H9 (cell line): ENCODE data around the gene EPS8. TPM values are rescaled to one million over a fixed set of nuclear protein-coding genes. Genes with fewer than 3 reads are reported as not detected.

Experiments used
- DNase-seq: peaks from one replicate; pipeline ENCODE4 v3.0.0-alpha.2; 2017
- H2AFZ ChIP-seq: one replicate; pipeline ENCODE4 v1.6.1; 2013; ENCODE audit warnings: mild to moderate bottlenecking, low read length, control low read depth, moderate library complexity
- H2AK5ac ChIP-seq: 2 replicates; pipeline ENCODE4 v1.6.1; 2013; ENCODE audit warnings: low read length, control low read depth, mixed read lengths; ENCODE audit not compliant: insufficient read length
- H2BK120ac ChIP-seq: one replicate; pipeline ENCODE4 v1.6.1; 2013; ENCODE audit warnings: low read depth, mild to moderate bottlenecking, low read length, control low read depth, inconsistent platforms; ENCODE audit not compliant: poor library complexity, severe bottlenecking
- H2BK12ac ChIP-seq: 2 replicates; pipeline ENCODE4 v1.6.1; 2013; ENCODE audit warnings: low read length, control low read depth, mixed read lengths, low read depth; ENCODE audit not compliant: insufficient read length
- H2BK15ac ChIP-seq: 2 replicates; pipeline ENCODE4 v1.6.1; 2013; ENCODE audit warnings: low read depth, low read length, control low read depth
- H2BK20ac ChIP-seq: one replicate; pipeline ENCODE4 v1.6.1; 2013; ENCODE audit warnings: low read depth, mild to moderate bottlenecking, low read length, control low read depth, inconsistent platforms; ENCODE audit not compliant: poor library complexity, severe bottlenecking
- H2BK5ac ChIP-seq: 2 replicates; pipeline ENCODE4 v1.6.1; 2013; ENCODE audit warnings: low read length, control low read depth, mixed read lengths; ENCODE audit not compliant: insufficient read length
- H3K14ac ChIP-seq: 2 replicates; pipeline ENCODE4 v1.6.1; 2013; ENCODE audit warnings: low read length, control low read depth; ENCODE audit not compliant: insufficient read depth
- H3K18ac ChIP-seq: 2 replicates; pipeline ENCODE4 v1.6.1; 2013; ENCODE audit warnings: low read depth, mild to moderate bottlenecking, mixed read lengths, low read length, control low read depth; ENCODE audit not compliant: insufficient read length
- H3K23ac ChIP-seq: 2 replicates; pipeline ENCODE4 v1.6.1; 2013; ENCODE audit warnings: low read length, control low read depth, mixed read lengths, low read depth; ENCODE audit not compliant: insufficient read length
- H3K23me2 ChIP-seq: 2 replicates; pipeline ENCODE4 v1.6.1; 2013; ENCODE audit warnings: low read depth, mild to moderate bottlenecking, mixed read lengths, low read length, control low read depth; ENCODE audit not compliant: insufficient read length, poor library complexity, severe bottlenecking
- H3K27ac ChIP-seq: 2 replicates; pipeline ENCODE4 v1.5.1; 2013; ENCODE audit warnings: low read length, control low read depth, mixed read lengths, low read depth; ENCODE audit not compliant: insufficient read length
- H3K27me3 ChIP-seq: 2 replicates; pipeline ENCODE4 v1.6.1; 2013; ENCODE audit warnings: low read length, control low read depth, inconsistent platforms; ENCODE audit not compliant: insufficient read depth
- H3K4ac ChIP-seq: 2 replicates; pipeline ENCODE4 v1.6.1; 2013; ENCODE audit warnings: low read depth, mild to moderate bottlenecking, control low read depth, inconsistent platforms, low read length, moderate library complexity
- H3K4me1 ChIP-seq: 2 replicates; pipeline ENCODE4 v1.6.1; 2013; ENCODE audit warnings: low read length, control low read depth, inconsistent platforms; ENCODE audit not compliant: insufficient read depth
- H3K4me2 ChIP-seq: 2 replicates; pipeline ENCODE4 v1.6.1; 2013; ENCODE audit warnings: low read length, control low read depth, mixed read lengths; ENCODE audit not compliant: insufficient read length, insufficient read depth
- H3K56ac ChIP-seq: 2 replicates; pipeline ENCODE4 v1.6.1; 2013; ENCODE audit warnings: low read depth, mild to moderate bottlenecking, mixed read lengths, low read length, control low read depth; ENCODE audit not compliant: insufficient read length
- H3K79me1 ChIP-seq: 2 replicates; pipeline ENCODE4 v1.6.1; 2013; ENCODE audit warnings: low read depth, mild to moderate bottlenecking, moderate library complexity, low read length, control low read depth, inconsistent platforms; ENCODE audit not compliant: insufficient read depth, poor library complexity, severe bottlenecking
- H3K79me2 ChIP-seq: 2 replicates; pipeline ENCODE4 v1.6.1; 2013; ENCODE audit warnings: low read length, control low read depth, inconsistent platforms; ENCODE audit not compliant: insufficient read depth
- H3K9ac ChIP-seq: 2 replicates; pipeline ENCODE4 v1.6.1; 2013; ENCODE audit warnings: low read length, control low read depth, mixed read lengths; ENCODE audit not compliant: insufficient read length; ENCODE audit errors: extremely low read depth
- H3K9me3 ChIP-seq: one replicate; pipeline ENCODE4 v1.6.1; 2013; ENCODE audit warnings: low read depth, low read length, inconsistent platforms; ENCODE audit not compliant: control insufficient read depth
- H3T11ph ChIP-seq: one replicate; pipeline ENCODE4 v1.6.1; 2013; ENCODE audit warnings: mild to moderate bottlenecking, low read length, control low read depth, inconsistent platforms
- H4K20me1 ChIP-seq: one replicate; pipeline ENCODE4 v1.6.1; 2013; ENCODE audit not compliant: control insufficient read depth, insufficient read length, insufficient read depth
- H4K5ac ChIP-seq: 2 replicates; pipeline ENCODE4 v1.6.1; 2013; ENCODE audit warnings: low read depth, mild to moderate bottlenecking, mixed read lengths, low read length, control low read depth; ENCODE audit not compliant: insufficient read length
- H4K8ac ChIP-seq: replicated peaks from 2 replicates; pipeline ENCODE4 v1.6.1; 2013; ENCODE audit warnings: low read length, control low read depth, mixed read lengths, low read depth; ENCODE audit not compliant: insufficient read length
- H4K91ac ChIP-seq: 2 replicates; pipeline ENCODE4 v1.6.1; 2013; ENCODE audit warnings: low read depth, mild to moderate bottlenecking, moderate library complexity, mixed read lengths, low read length, control low read depth; ENCODE audit not compliant: insufficient read length
- H3K27ac Mint-ChIP-seq, 3 experiments: 2 replicates in 2 of 3; 3 replicates in 1 of 3; pipeline ENCODE4 v1.8.0; 2020 to 2021; ENCODE audit warnings: mixed read lengths in 3 of 3, mild to moderate bottlenecking in 1 of 3, moderate library complexity in 1 of 3
- H3K27me3 Mint-ChIP-seq: 2 replicates; pipeline ENCODE4 v1.8.0; 2021; ENCODE audit warnings: low read depth, mild to moderate bottlenecking, moderate library complexity, mixed read lengths
- H3K36me3 Mint-ChIP-seq, 3 experiments: 2 replicates in 2 of 3; 3 replicates in 1 of 3; pipeline ENCODE4 v1.8.0; 2020 to 2021; ENCODE audit warnings: low read depth in 3 of 3, mixed read lengths in 3 of 3; ENCODE audit not compliant: insufficient read depth in 1 of 3
- H3K4me1 Mint-ChIP-seq, 2 experiments: 2 replicates each; pipeline ENCODE4 v1.8.0; 2020; ENCODE audit warnings: mixed read lengths in 2 of 2
- H3K4me3 Mint-ChIP-seq, 2 experiments: 2 replicates in 1 of 2; 3 replicates in 1 of 2; pipeline ENCODE4 v1.8.0; 2020 to 2021; ENCODE audit warnings: mild to moderate bottlenecking in 2 of 2, mixed read lengths in 2 of 2, moderate library complexity in 1 of 2
- H3K9me3 Mint-ChIP-seq, 2 experiments: 2 replicates in 1 of 2; 3 replicates in 1 of 2; pipeline ENCODE4 v1.8.0; 2020; ENCODE audit warnings: mild to moderate bottlenecking in 2 of 2, mixed read lengths in 2 of 2, moderate library complexity in 1 of 2
- WGBS: extraction: QIAGEN DNeasy Blood & Tissue Kit; methylation state at CpG from one replicate; pipeline ENCODE4 v1.1.7; 2013; ENCODE audit warnings: missing lambda C conversion rate, low lambda C conversion rate, mixed read lengths; ENCODE audit not compliant: insufficient read length; ENCODE audit errors: extremely low coverage; 5-methylcytosine and 5-hydroxymethylcytosine counted together
- total RNA-seq: library from RNA; stranded (reverse); gene quantifications from 2 replicates; pipeline ENCODE4 v1.2.1, GENCODE V29; 2021
- TF ChIP-seq, protein P1 (sequence below): fragments of 200-600 bp; sonication (generic); conservative IDR thresholded peaks from 3 replicates; pipeline ENCODE4 v1.8.0; 2021; ENCODE audit warnings: antibody characterized with exemption, mild to moderate bottlenecking

EPS8 gene
- total RNA-seq, 1 experiment from 2014 or later: 2.2 TPM

GRCh38 chr12:15651371-15651770 is 137.8 kb downstream of the EPS8 start:
- no peaks in the 10 kb centered on the region for H3K23me2 ChIP-seq
- no peak for DNase-seq
- TF ChIP-seq, protein P1, sequence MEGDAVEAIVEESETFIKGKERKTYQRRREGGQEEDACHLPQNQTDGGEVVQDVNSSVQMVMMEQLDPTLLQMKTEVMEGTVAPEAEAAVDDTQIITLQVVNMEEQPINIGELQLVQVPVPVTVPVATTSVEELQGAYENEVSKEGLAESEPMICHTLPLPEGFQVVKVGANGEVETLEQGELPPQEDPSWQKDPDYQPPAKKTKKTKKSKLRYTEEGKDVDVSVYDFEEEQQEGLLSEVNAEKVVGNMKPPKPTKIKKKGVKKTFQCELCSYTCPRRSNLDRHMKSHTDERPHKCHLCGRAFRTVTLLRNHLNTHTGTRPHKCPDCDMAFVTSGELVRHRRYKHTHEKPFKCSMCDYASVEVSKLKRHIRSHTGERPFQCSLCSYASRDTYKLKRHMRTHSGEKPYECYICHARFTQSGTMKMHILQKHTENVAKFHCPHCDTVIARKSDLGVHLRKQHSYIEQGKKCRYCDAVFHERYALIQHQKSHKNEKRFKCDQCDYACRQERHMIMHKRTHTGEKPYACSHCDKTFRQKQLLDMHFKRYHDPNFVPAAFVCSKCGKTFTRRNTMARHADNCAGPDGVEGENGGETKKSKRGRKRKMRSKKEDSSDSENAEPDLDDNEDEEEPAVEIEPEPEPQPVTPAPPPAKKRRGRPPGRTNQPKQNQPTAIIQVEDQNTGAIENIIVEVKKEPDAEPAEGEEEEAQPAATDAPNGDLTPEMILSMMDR: no peak
- H4K91ac ChIP-seq: no peak overlapping the region
- H3K36me3 Mint-ChIP-seq: no peaks in the 10 kb centered on the region; a peak in 1 of 7 replicates
- no CpG with 5 or more reads among the region's 2 CpGs for WGBS
- H3K4ac ChIP-seq: no peak overlapping the region
- no peaks in the 10 kb centered on the region for H3K27me3 Mint-ChIP-seq
- H2BK15ac ChIP-seq: no peak overlapping the region
- no peak overlapping the region for H3K27ac Mint-ChIP-seq
- H3K56ac ChIP-seq: no peak overlapping the region
- H3K79me2 ChIP-seq: no peaks in the 10 kb centered on the region
- no peaks in the 10 kb centered on the region for H3K4me1 ChIP-seq
- H2AFZ ChIP-seq: no peak overlapping the region
- no peaks in the 10 kb centered on the region for H3K27me3 ChIP-seq
- H2BK12ac ChIP-seq: no peak overlapping the region
- H3T11ph ChIP-seq: no peak overlapping the region
- H2BK5ac ChIP-seq: no peak overlapping the region
- H3K18ac ChIP-seq: no peak overlapping the region
- H3K9me3 Mint-ChIP-seq: no peaks in the 10 kb centered on the region
- no peak overlapping the region for H3K4me2 ChIP-seq
- no peak overlapping the region for H3K9ac ChIP-seq
- no peak overlapping the region for H3K4me3 Mint-ChIP-seq
- no peak overlapping the region for H3K27ac ChIP-seq
- no peaks in the 10 kb centered on the region for H3K9me3 ChIP-seq
- no peak overlapping the region for H3K14ac ChIP-seq
- H3K23ac ChIP-seq: no peak overlapping the region
- no peak overlapping the region for H4K5ac ChIP-seq
- no peak overlapping the region for H4K8ac ChIP-seq
- H3K79me1 ChIP-seq: no peaks in the 10 kb centered on the region
- H3K4me1 Mint-ChIP-seq: peaks cover 8 to 11% of the 10 kb centered on the region in 2 experiments
- no peaks in the 10 kb centered on the region for H4K20me1 ChIP-seq
- no peak overlapping the region for H2BK20ac ChIP-seq
- no peak overlapping the region for H2AK5ac ChIP-seq
- no peak overlapping the region for H2BK120ac ChIP-seq
